SKM-1 treated with dmso at 0.1 percent for 144 hours (cell line): Measurements from ENCODE around the gene VASH1.
A peak's percentile ranks its signal among the peaks of the same experiment; 100 is the strongest.

Experiments
- DNase-seq: peaks from one replicate; lab custom pipeline; 2025; ENCODE audit not compliant: unreplicated experiment; lab: John Stamatoyannopoulos, UW

VASH1 gene

DNA sequence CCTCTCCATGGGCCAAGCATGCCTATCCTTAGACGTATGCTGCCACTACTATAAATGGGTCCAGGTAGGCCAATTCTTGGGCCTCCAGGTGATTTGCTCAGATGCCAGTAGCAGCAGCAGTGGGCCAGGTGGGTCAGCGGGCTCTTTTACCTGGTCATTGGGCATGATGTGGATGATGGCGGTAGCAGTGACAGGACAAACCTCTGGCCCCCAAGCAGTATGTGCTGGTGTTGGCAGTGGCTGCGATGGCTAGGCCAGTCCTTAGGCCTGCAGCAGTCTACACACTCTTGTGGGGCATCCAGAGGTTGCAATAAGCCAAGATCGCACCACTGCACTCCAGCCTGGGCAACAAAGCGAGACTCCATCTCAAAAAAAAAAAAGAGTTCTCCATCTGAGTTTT is 19.1 kb upstream of the VASH1 start:
- DNase-seq: no peak

DNA sequence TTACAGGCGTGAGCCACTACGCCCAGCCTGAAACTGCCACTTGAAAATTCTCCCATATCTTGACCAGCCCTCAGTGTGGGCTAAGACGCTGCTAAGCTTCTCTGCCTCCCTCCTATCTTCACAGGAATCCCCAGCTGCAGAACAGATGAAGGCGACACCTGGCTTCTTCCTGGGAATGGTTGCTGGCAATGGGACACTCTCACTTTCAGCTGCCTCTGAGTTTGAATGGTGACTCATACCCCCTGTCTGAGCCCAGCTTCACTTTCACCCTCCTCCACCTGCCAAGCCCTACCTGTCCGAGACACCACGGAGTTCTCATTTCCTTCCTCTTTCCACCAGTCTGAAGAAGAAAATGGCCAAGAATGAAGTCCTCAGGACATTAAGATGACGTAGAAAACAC is 18.3 kb upstream of the VASH1 start:
- DNase-seq: peak; percentile 63

- DNase-seq: no peak
Measured at GRCh38 chr14:76752744-76753143, 8.5 kb upstream of the VASH1 start.

DNA sequence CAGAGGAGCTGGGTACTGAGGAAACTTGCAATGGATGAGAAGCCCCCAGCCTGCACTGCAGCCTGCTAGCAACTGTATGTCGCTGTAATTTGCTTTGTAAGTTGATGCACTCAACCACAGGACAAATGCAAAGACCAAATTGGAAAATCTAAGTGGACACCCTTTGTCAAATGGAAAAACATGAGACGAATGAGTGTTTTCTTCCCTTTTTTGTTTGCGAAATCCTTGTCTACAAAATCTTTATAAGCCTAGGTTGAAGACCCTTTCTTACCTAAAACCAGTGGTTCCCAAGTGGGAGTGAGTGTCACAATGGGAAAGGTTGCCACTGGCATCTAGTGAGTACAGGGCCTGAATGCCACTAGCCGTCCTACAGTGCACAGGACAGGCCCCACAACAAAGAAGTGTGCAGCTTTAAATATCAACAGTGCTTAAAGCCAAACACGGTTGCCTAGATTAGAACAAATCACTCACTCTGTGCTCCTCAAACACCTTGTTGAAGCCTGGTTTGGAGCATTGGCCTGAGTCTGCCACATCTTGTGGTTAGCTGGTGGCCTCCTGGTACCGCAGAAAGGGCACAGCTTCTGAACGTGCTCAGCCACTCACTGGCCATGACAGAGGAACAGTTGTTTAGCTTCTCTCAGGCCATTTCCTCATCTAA is 7.6 kb upstream of the VASH1 start:
- no peak for DNase-seq

DNA sequence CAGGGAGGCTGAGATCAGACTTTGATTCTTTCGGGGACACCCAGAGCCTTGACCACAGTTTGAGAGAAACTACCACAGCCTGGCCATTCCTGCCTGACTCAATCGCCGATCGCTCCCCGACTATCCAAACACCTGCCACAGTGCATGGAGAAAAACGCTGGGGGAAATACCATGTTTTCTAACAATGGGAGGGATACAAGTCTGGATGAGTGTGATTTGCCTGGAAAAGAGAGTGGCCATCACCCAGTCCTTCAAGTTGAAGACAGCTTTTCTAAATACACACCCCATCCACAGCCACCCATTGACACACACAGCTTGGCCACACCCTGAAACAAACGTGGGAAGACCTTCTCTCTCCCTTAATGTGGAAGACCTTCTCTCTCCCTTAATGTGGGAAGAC is 6.7 kb upstream of the VASH1 start:
- no peak for DNase-seq

- DNase-seq: no peak
Measured at GRCh38 chr14:76755610-76756370, 5.5 kb upstream of the VASH1 start.

DNA sequence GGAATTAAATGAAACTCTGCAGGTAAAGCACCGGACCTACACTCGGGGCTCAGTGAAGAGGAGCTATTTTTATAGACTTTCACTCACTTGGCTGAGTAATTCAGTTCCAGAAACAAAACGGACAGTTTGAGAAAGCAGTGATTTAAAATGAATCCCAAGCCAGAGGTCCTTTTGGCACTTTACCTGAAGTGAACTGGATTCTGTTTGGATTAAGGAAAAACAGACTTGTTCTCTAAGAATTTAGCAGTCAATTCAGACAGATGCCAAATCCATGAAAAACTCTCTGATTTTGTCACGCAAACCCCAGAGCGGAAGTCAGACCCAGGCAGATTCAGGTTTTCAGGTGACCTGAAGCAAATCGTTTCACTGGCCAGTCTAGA is 4.9 kb upstream of the VASH1 start:
- no peak for DNase-seq

DNA sequence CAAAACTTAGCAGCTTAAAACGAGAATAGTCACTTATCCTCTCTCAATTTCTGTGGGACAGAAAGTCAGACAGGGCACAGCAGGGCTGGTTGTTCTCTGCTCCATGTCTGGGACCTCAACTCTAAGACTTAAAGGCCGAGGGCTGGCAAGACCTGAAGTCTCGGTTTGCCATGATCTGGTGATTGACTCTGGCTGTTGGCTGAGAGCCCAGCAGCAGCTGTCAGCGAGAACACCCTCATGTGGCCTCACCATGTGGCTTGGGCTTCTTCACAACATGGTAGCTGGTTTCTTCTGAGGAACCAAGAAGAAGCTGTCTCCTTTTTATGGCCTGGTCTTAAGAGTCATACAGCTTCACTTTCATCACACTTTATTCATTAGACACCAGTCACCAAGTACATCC is 1.7 kb upstream of the VASH1 start:
- DNase-seq: no peak

DNA sequence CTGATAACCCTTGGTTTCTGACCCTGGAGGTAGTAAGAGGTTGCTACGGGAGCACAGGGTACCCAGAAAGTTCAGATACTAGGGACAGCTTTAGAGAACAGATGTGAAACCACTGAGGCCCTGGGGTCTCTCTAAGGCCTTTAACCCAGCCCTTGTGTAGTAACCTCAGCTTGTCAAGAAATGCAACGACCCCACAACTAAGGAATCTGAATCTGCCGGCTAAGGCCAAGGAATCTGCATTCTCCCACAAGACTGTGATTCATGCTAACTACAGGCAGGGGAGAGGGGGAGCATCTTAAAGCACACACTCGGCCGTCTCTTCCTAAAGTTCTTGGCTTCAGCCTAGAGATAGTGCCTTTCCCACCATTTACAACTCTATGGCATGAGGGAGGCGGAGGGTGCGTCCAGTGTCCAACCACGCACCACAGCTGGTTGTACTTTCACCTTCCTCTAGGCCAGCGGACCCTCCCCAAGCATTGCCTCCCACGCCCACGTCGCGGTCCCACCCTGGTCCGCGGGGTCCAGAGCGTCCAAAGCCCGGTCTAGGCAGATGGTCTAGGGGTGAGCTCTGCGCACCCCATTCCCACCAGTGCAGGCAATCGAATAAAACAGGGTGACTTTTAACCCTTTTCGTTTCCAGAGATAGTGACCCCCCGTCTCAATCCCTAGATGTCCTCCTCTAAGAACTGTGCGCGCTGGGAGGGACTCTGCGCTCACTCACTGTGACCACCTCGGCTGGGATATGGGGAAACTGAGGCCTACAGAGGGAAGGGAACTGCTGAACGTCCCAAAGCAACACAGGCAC is 735 bp upstream of the VASH1 start:
- DNase-seq: no peak

GRCh38 chr14:76761960-76762410 is 717 bp downstream of the VASH1 start:
- no peak for DNase-seq

GRCh38 chr14:76762411-76763095 is 1.3 kb downstream of the VASH1 start:
- no peak for DNase-seq

GRCh38 chr14:76763096-76764041 is 2.1 kb downstream of the VASH1 start:
- DNase-seq: no peak

- DNase-seq: no peak
Measured at GRCh38 chr14:76765461-76765931, 4.2 kb downstream of the VASH1 start.

- peak; percentile 89 for DNase-seq
Measured at GRCh38 chr14:76767681-76768656, 6.7 kb downstream of the VASH1 start.

- DNase-seq: no peak
Measured at GRCh38 chr14:76768671-76769500, 7.6 kb downstream of the VASH1 start.

- no peak for DNase-seq
Measured at GRCh38 chr14:76769636-76770292, 8.5 kb downstream of the VASH1 start.
